ENCODE data around the gene SOWAHB. TPM values are rescaled to one million over a fixed set of nuclear protein-coding genes. Genes with fewer than 3 reads are reported as not detected.

SOWAHB gene
- total and polyA plus RNA-seq, 2 donors (not counting 1 experiment from before 2014, with no cell fraction given), result not detected

DNA sequence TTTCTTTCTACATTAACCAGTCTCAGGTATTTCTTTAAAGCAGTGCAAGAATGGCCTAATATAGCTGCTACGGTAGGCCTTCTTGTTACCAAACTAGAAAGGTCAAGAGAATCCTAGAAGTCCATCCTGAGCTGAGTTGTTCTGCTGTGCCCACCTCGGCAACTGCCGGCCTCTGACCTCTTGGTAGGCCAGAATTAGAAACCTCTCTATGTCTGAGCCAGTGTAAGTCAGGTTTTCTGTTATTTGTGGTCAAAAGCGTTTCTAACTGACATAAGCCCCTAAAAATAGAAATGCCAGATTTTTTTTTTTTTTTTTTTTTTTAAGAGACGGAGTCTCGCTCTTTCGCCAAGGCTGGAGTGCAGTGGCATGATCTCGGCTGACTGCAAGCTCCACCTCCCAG, 43.1 kb downstream of the SOWAHB start:
- no peak for ATAC-seq (ENCODE audit: low read depth)
- H3K4me1 ChIP-seq (ENCODE audit: control insufficient read depth in 2 of 2, insufficient read depth in 2 of 2, low read length in 2 of 2), result no peaks in the 10 kb centered on the region
- Mint-ChIP-seq H3K27me3 (peaks cover 24% of the 10 kb centered on the region), H3K4me1 (no peaks in the 10 kb centered on the region), H3K27ac (no peak overlapping the region), H3K4me3 (no peak overlapping the region), H3K9me3 (ENCODE audit: insufficient read depth) (no peaks in the 10 kb centered on the region)
- H3K27ac ChIP-seq (ENCODE audit: low read length in 2 of 2), result no peak overlapping the region
- H3K4me2 ChIP-seq (replicated peaks; ENCODE audit: low read depth, low read length, poor library complexity, severe bottlenecking), result no peak overlapping the region
- H3K9me3 ChIP-seq (ENCODE audit: control extremely low read depth in 1 of 3, control insufficient read depth in 2 of 3, insufficient read depth in 1 of 3, low read length in 2 of 3), result no peaks in the 10 kb centered on the region
- no peak for DNase-seq
- no peaks in the 10 kb centered on the region for H4K20me1 ChIP-seq (ENCODE audit: control insufficient read depth, insufficient read depth, low read length, poor library complexity, severe bottlenecking)
- H3K36me3 ChIP-seq (replicated peaks in 1 of 2; ENCODE audit: control extremely low read depth in 1 of 2, control insufficient read depth in 1 of 2, extremely low read depth in 1 of 2, insufficient read depth in 2 of 2, low read length in 1 of 2), result no peaks in the 10 kb centered on the region
- POLR2A ChIA-PET, result no interaction called here
- no peaks in the 10 kb centered on the region for H3K79me2 ChIP-seq (ENCODE audit: control insufficient read depth, insufficient read depth, low read length)
- no peak for TF ChIP-seq EZH2 (IDR thresholded peaks at IDR 0.05; ENCODE audit: borderline replicate concordance, insufficient read depth, low read depth, low read length, poor library complexity, severe bottlenecking)
- TF ChIP-seq, protein P1, sequence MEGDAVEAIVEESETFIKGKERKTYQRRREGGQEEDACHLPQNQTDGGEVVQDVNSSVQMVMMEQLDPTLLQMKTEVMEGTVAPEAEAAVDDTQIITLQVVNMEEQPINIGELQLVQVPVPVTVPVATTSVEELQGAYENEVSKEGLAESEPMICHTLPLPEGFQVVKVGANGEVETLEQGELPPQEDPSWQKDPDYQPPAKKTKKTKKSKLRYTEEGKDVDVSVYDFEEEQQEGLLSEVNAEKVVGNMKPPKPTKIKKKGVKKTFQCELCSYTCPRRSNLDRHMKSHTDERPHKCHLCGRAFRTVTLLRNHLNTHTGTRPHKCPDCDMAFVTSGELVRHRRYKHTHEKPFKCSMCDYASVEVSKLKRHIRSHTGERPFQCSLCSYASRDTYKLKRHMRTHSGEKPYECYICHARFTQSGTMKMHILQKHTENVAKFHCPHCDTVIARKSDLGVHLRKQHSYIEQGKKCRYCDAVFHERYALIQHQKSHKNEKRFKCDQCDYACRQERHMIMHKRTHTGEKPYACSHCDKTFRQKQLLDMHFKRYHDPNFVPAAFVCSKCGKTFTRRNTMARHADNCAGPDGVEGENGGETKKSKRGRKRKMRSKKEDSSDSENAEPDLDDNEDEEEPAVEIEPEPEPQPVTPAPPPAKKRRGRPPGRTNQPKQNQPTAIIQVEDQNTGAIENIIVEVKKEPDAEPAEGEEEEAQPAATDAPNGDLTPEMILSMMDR (IDR thresholded peaks at IDR 0.05), result no peak
- no peak overlapping the region for H3K9ac ChIP-seq (ENCODE audit: low read length)
- WGBS (ENCODE audit: insufficient coverage), result 100% methylated on average over 1 of the region's 8 CpGs
- intact Hi-C loops (cut with micrococcal nuclease), result no loop called here
- CTCF ChIA-PET, result no interaction called here
- no peak overlapping the region for H2AFZ ChIP-seq (ENCODE audit: insufficient read depth, low read depth, low read length, poor library complexity, severe bottlenecking)
- no peak overlapping the region for H3K4me3 ChIP-seq (ENCODE audit: control extremely low read depth in 1 of 5, extremely low read depth in 1 of 5, insufficient read depth in 1 of 5, low read depth in 2 of 5, low read length in 4 of 5)
- peaks cover 0 to 5% (median 1%) of the 10 kb centered on the region in 4 experiments for H3K27me3 ChIP-seq (replicated peaks in 1 of 4; ENCODE audit: control extremely low read depth in 1 of 4, control insufficient read depth in 3 of 4, insufficient read depth in 4 of 4, low read length in 3 of 4)

DNA sequence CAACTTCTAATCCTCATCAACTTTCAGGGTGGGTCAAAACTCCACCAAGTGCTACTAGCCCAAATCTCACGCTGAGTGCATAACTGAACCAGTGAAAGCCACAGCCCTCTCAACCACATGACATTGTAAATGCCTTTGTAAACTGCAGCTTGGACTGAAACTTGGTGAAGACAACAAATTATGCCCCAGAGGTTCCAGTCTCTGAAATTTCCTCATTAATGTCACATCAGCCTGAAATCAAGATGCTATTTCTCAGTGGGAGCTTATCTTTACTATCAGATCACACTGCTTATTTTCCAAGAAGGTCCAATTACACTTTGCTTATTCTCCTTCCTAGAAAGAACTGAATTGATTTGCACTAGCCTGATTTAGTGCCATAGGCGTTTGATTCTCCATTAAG, 46.6 kb downstream of the SOWAHB start:
- WGBS (ENCODE audit: insufficient coverage), result 100% methylated on average over 1 of the region's 2 CpGs
- POLR2A ChIA-PET, result no interaction called here

More for the DNA sequence above, 46.6 kb downstream of the SOWAHB start:
- Histone ChIP-seq H2AFZ (ENCODE audit: insufficient read depth, low read depth, low read length, poor library complexity, severe bottlenecking) (no peak overlapping the region), H3K4me2 (replicated peaks; ENCODE audit: low read depth, low read length, poor library complexity, severe bottlenecking) (no peak overlapping the region), H3K4me1 (ENCODE audit: control insufficient read depth in 2 of 2, insufficient read depth in 2 of 2, low read length in 2 of 2) (no peaks in the 10 kb centered on the region), H3K4me3 (ENCODE audit: control extremely low read depth in 1 of 5, extremely low read depth in 1 of 5, insufficient read depth in 1 of 5, low read depth in 2 of 5, low read length in 4 of 5) (no peak overlapping the region), H3K27me3 (replicated peaks in 1 of 4; ENCODE audit: control extremely low read depth in 1 of 4, control insufficient read depth in 3 of 4, insufficient read depth in 4 of 4, low read length in 3 of 4) (peaks cover 0 to 5% (median 4%) of the 10 kb centered on the region in 4 experiments), H3K36me3 (replicated peaks in 1 of 2; ENCODE audit: control extremely low read depth in 1 of 2, control insufficient read depth in 1 of 2, extremely low read depth in 1 of 2, insufficient read depth in 2 of 2, low read length in 1 of 2) (no peaks in the 10 kb centered on the region), H4K20me1 (ENCODE audit: control insufficient read depth, insufficient read depth, low read length, poor library complexity, severe bottlenecking) (no peaks in the 10 kb centered on the region), H3K9me3 (ENCODE audit: control extremely low read depth in 1 of 3, control insufficient read depth in 2 of 3, insufficient read depth in 1 of 3, low read length in 2 of 3) (no peaks in the 10 kb centered on the region), H3K9ac (ENCODE audit: low read length) (no peak overlapping the region), H3K79me2 (ENCODE audit: control insufficient read depth, insufficient read depth, low read length) (no peaks in the 10 kb centered on the region), H3K27ac (ENCODE audit: low read length in 2 of 2) (no peak overlapping the region)
- ATAC-seq (ENCODE audit: low read depth) (no peak), DNase-seq (no peak)
- H3K9me3 Mint-ChIP-seq (ENCODE audit: insufficient read depth), result no peaks in the 10 kb centered on the region
- TF ChIP-seq, protein P1 (IDR thresholded peaks at IDR 0.05), result no peak
- no peak for TF ChIP-seq EZH2 (IDR thresholded peaks at IDR 0.05; ENCODE audit: borderline replicate concordance, insufficient read depth, low read depth, low read length, poor library complexity, severe bottlenecking)
- no peak overlapping the region for H3K4me3 Mint-ChIP-seq
- intact Hi-C loops (cut with micrococcal nuclease), result no loop called here
- H3K27ac Mint-ChIP-seq, result no peak overlapping the region
- peaks cover 28% of the 10 kb centered on the region for H3K27me3 Mint-ChIP-seq
- H3K4me1 Mint-ChIP-seq, result no peaks in the 10 kb centered on the region
- CTCF ChIA-PET, result no interaction called here

Data from B cell (primary cell).